Activated CD4-positive, alpha-beta T cell treated with anti-CD3 and anti-CD28 coated beads, Interleukin-2, amount 10 ng/mL, durations not matched to agents 7 days and 5 days (primary cell): Measurements from ENCODE around the gene INSL3. TPM values are rescaled to one million over a fixed set of nuclear protein-coding genes. Genes with fewer than 3 reads are reported as not detected.

Experiments
- CTCF ChIA-PET: fragments of 350-600 bp; sonication (Branson Sonifier 250); formaldehyde crosslinking; loops from one replicate; lab custom pipeline; 2021; ENCODE audit warnings: antibody characterized with exemption; lab: Charles Lee
- POLR2A ChIA-PET: fragments of 350-600 bp; sonication (Branson Sonifier 250); formaldehyde crosslinking; loops from one replicate; lab custom pipeline; 2021; ENCODE audit warnings: antibody characterized with exemption; lab: Charles Lee
- DNase-seq: peaks from one replicate; pipeline ENCODE4 v3.0.0-alpha.2; 2020
- H3K27ac Mint-ChIP-seq: one replicate; pipeline ENCODE4 v1.8.0; 2021; ENCODE audit warnings: mild to moderate bottlenecking, moderate library complexity, mixed read lengths
- H3K27me3 Mint-ChIP-seq: one replicate; pipeline ENCODE4 v1.8.0; 2021; ENCODE audit warnings: mixed read lengths
- H3K36me3 Mint-ChIP-seq: one replicate; pipeline ENCODE4 v1.8.0; 2021; ENCODE audit warnings: low read depth, mixed read lengths
- H3K4me1 Mint-ChIP-seq: one replicate; pipeline ENCODE4 v1.8.0; 2021; ENCODE audit warnings: mixed read lengths
- H3K4me3 Mint-ChIP-seq: one replicate; pipeline ENCODE4 v1.8.0; 2021; ENCODE audit warnings: mild to moderate bottlenecking, moderate library complexity, mixed read lengths
- H3K9me3 Mint-ChIP-seq: one replicate; pipeline ENCODE4 v1.8.0; 2021; ENCODE audit warnings: mixed read lengths
- total RNA-seq, 2 experiments: library from RNA; stranded (reverse); gene quantifications; one replicate each; pipeline ENCODE4 v1.2.3, GENCODE V29; 2021

The INSL3 gene
- total RNA-seq, 2 experiments from 2014 or later, result 6.8 to 7.4 TPM

- Mint-ChIP-seq H3K27me3 (no peaks in the 10 kb centered on the region), H3K4me3 (peak overlapping the region; percentile 90), H3K4me1 (peaks cover 22% of the 10 kb centered on the region), H3K36me3 (peaks cover 42% of the 10 kb centered on the region), H3K9me3 (no peaks in the 10 kb centered on the region), H3K27ac (peak overlapping the region; percentile 94)
- DNase-seq, result no peak
- POLR2A ChIA-PET, result no interaction called here
- CTCF ChIA-PET, result interaction anchor here (1.4 to 20.4 kb wide), 5 partner anchors 10 to 364 kb away, joined by 3 to 326 read pairs (median 34); partner anchors contain the start of genes CCDC124 and SLC5A5
These were observed 39.1 kb upstream of the INSL3 start for GRCh38 chr19:17860331-17860992.

- Mint-ChIP-seq H3K4me1 (peaks cover 26% of the 10 kb centered on the region), H3K36me3 (peaks cover 37% of the 10 kb centered on the region), H3K9me3 (no peaks in the 10 kb centered on the region), H3K27me3 (no peaks in the 10 kb centered on the region), H3K4me3 (peak within 1 kb of the TSS; percentile 90), H3K27ac (peak within 1 kb of the TSS; percentile 94)
- DNase-seq, result peak; percentile 100
- ChIA-PET CTCF (interaction anchor here (0.5 to 20.4 kb wide), 55 partner anchors 9 to 1330 kb away, joined by 3 to 326 read pairs (median 4); partner anchors contain the start of genes ARRDC2, BST2, CCDC124 and FCHO1), POLR2A (interaction anchor here (0.9 to 1.4 kb wide), 4 partner anchors 9 to 73 kb away, joined by 3 to 38 read pairs (median 5); partner anchors contain the start of genes CCDC124 and JAK3)
These were observed 38.4 kb upstream of the INSL3 start, which contains the start of gene RPL18A for GRCh38 chr19:17859533-17860330. RPL18A (plus strand) TSS chr19:17859910; CDS start chr19:17859957, 47 bp downstream.

- ChIA-PET CTCF (interaction anchor here (0.6 to 20.4 kb wide), 21 partner anchors 9 to 249 kb away, joined by 3 to 326 read pairs (median 3); partner anchors contain the start of genes CCDC124 and SLC5A5), POLR2A (no interaction called here)
- H3K27ac Mint-ChIP-seq, result peak overlapping the region; percentile 74
- H3K4me3 Mint-ChIP-seq, result no peak overlapping the region
- peak; percentile 90 for DNase-seq
- peaks cover 23% of the 10 kb centered on the region for H3K4me1 Mint-ChIP-seq
- peaks cover 15% of the 10 kb centered on the region for H3K36me3 Mint-ChIP-seq
- no peaks in the 10 kb centered on the region for H3K27me3 Mint-ChIP-seq
- peaks cover 3% of the 10 kb centered on the region for H3K9me3 Mint-ChIP-seq
These were observed 34.2 kb upstream of the INSL3 start for GRCh38 chr19:17855280-17856152.

GRCh38 chr19:17854061-17854460, 32.7 kb upstream of the INSL3 start:
- CTCF ChIA-PET, result interaction anchor here (0.6 to 20.4 kb wide), 8 partner anchors 10 to 248 kb away, joined by 3 to 326 read pairs (median 4); partner anchors contain the start of gene CCDC124

GRCh38 chr19:17848595-17849292, 27.4 kb upstream of the INSL3 start:
- H3K36me3 Mint-ChIP-seq, result peaks cover 31% of the 10 kb centered on the region
- H3K4me1 Mint-ChIP-seq, result peaks cover 63% of the 10 kb centered on the region
- peak overlapping the region; percentile 92 for H3K4me3 Mint-ChIP-seq
- CTCF ChIA-PET, result interaction anchor here (0.6 to 20.4 kb wide), 5 partner anchors 8 to 569 kb away, joined by 3 to 326 read pairs (median 4); partner anchors contain the start of genes CCDC124 and RPL18A
- no peak for DNase-seq
- peaks cover 3% of the 10 kb centered on the region for H3K9me3 Mint-ChIP-seq
- POLR2A ChIA-PET, result no interaction called here
- no peaks in the 10 kb centered on the region for H3K27me3 Mint-ChIP-seq
- peak overlapping the region; percentile 97 for H3K27ac Mint-ChIP-seq

More at GRCh38 chr19:17854061-17854460, 32.7 kb upstream of the INSL3 start:
- Mint-ChIP-seq H3K4me3 (no peak overlapping the region), H3K27ac (no peak overlapping the region), H3K4me1 (peaks cover 34% of the 10 kb centered on the region), H3K27me3 (no peaks in the 10 kb centered on the region), H3K9me3 (peaks cover 3% of the 10 kb centered on the region), H3K36me3 (peaks cover 9% of the 10 kb centered on the region)
- POLR2A ChIA-PET, result no interaction called here
- no peak for DNase-seq

- Mint-ChIP-seq H3K27me3 (no peaks in the 10 kb centered on the region), H3K36me3 (peaks cover 40% of the 10 kb centered on the region), H3K4me1 (peaks cover 69% of the 10 kb centered on the region), H3K9me3 (peaks cover 3% of the 10 kb centered on the region), H3K4me3 (peak within 1 kb of the TSS; percentile 92), H3K27ac (peak within 1 kb of the TSS; percentile 97)
- peak; percentile 89 for DNase-seq
- ChIA-PET POLR2A (interaction anchor here (0.6 to 0.7 kb wide), 4 partner anchors 12 to 377 kb away, joined by 3 read pairs; partner anchors contain the start of gene RPL18A), CTCF (interaction anchor here (1.0 to 20.4 kb wide), 4 partner anchors 12 to 86 kb away, joined by 3 to 326 read pairs (median 8); partner anchors contain the start of genes CCDC124 and RPL18A)
These were observed 26.4 kb upstream of the INSL3 start, which contains the start of gene JAK3 for GRCh38 chr19:17847538-17848366. JAK3 (minus strand) TSS chr19:17847982; CDS start chr19:17844417, 3,565 bp downstream.

GRCh38 chr19:17846146-17846545, 24.8 kb upstream of the INSL3 start:
- Mint-ChIP-seq H3K36me3 (peaks cover 41% of the 10 kb centered on the region), H3K4me1 (peaks cover 66% of the 10 kb centered on the region), H3K4me3 (peak overlapping the region; percentile 92), H3K27ac (peak overlapping the region; percentile 97), H3K9me3 (no peaks in the 10 kb centered on the region), H3K27me3 (no peaks in the 10 kb centered on the region)
- peak; percentile 56 for DNase-seq
- ChIA-PET POLR2A (interaction anchor here (0.6 kb wide), 1 partner anchor 48 kb away, joined by 4 read pairs; no protein-coding TSS in a partner anchor), CTCF (interaction anchor here (1.3 to 2.1 kb wide), 6 partner anchors 9 to 143 kb away, joined by 3 to 13 read pairs (median 4); partner anchors contain the start of genes CCDC124 and RPL18A)

GRCh38 chr19:17843908-17844490, 22.7 kb upstream of the INSL3 start:
- CTCF ChIA-PET, result interaction anchor here (0.8 to 1.9 kb wide), 5 partner anchors 10 to 26 kb away, joined by 3 to 8 read pairs (median 3); partner anchors contain the start of gene RPL18A
- DNase-seq, result no peak
- Mint-ChIP-seq H3K4me3 (peak overlapping the region; percentile 11), H3K4me1 (peaks cover 55% of the 10 kb centered on the region), H3K27ac (peak overlapping the region; percentile 60), H3K36me3 (peaks cover 55% of the 10 kb centered on the region), H3K9me3 (no peaks in the 10 kb centered on the region), H3K27me3 (no peaks in the 10 kb centered on the region)
- POLR2A ChIA-PET, result no interaction called here

GRCh38 chr19:17843292-17843827, 22.0 kb upstream of the INSL3 start:
- ChIA-PET POLR2A (no interaction called here), CTCF (interaction anchor here (0.8 to 1.9 kb wide), 6 partner anchors 9 to 118 kb away, joined by 3 to 8 read pairs (median 3); partner anchors contain the start of gene RPL18A)
- H3K27ac Mint-ChIP-seq, result peak overlapping the region; percentile 54

More at GRCh38 chr19:17843292-17843827, 22.0 kb upstream of the INSL3 start:
- H3K4me3 Mint-ChIP-seq, result no peak overlapping the region
- H3K36me3 Mint-ChIP-seq, result peaks cover 59% of the 10 kb centered on the region
- no peaks in the 10 kb centered on the region for H3K9me3 Mint-ChIP-seq
- peaks cover 49% of the 10 kb centered on the region for H3K4me1 Mint-ChIP-seq
- no peaks in the 10 kb centered on the region for H3K27me3 Mint-ChIP-seq
- no peak for DNase-seq
